Measurements from ENCODE around the gene AFF2. TPM values are rescaled to one million over a fixed set of nuclear protein-coding genes. Genes with fewer than 3 reads are reported as not detected.
"Not testable (repeated sequence)": the region's sequence is repeated elsewhere in the genome, so short reads cannot be mapped to it uniquely, and the experiment has no call there.

Gene AFF2
- total RNA-seq, 1 donor from 2014 or later, result under 0.01 TPM

DNA sequence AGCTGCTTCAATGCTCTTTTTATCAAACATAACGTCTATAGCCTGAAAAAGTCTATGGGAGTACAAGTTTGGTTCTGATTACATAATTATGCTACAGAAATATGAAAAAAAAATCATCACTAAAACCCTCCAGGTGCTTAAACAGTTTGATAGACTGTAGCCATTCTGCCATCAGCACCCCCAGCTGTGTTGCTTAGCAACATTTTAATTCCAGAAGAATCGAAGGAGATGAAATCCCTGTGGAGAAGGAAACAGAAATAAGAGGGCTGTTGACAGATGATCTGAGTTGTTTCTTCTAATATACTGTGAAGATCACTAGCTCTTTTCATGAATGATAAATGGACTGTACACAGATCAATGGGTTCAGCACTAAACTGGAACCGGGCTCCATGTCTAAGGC lies 402.8 kb downstream of the AFF2 start:
- no peak overlapping the region for H3K4me3 ChIP-seq (ENCODE audit: low read depth, low read length)
- TF ChIP-seq, protein P1, sequence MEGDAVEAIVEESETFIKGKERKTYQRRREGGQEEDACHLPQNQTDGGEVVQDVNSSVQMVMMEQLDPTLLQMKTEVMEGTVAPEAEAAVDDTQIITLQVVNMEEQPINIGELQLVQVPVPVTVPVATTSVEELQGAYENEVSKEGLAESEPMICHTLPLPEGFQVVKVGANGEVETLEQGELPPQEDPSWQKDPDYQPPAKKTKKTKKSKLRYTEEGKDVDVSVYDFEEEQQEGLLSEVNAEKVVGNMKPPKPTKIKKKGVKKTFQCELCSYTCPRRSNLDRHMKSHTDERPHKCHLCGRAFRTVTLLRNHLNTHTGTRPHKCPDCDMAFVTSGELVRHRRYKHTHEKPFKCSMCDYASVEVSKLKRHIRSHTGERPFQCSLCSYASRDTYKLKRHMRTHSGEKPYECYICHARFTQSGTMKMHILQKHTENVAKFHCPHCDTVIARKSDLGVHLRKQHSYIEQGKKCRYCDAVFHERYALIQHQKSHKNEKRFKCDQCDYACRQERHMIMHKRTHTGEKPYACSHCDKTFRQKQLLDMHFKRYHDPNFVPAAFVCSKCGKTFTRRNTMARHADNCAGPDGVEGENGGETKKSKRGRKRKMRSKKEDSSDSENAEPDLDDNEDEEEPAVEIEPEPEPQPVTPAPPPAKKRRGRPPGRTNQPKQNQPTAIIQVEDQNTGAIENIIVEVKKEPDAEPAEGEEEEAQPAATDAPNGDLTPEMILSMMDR (IDR thresholded peaks at IDR 0.05; ENCODE audit: insufficient read depth, low read length, severe bottlenecking), result no peak
- FAIRE-seq (no peak), DNase-seq (ENCODE audit: low read depth) (no peak)
- H3K36me3 ChIP-seq (ENCODE audit: control insufficient read depth, insufficient read depth, low read length), result no peaks in the 10 kb centered on the region
- H3K27me3 ChIP-seq (ENCODE audit: control insufficient read depth, insufficient read depth, low read length), result no peaks in the 10 kb centered on the region

DNA sequence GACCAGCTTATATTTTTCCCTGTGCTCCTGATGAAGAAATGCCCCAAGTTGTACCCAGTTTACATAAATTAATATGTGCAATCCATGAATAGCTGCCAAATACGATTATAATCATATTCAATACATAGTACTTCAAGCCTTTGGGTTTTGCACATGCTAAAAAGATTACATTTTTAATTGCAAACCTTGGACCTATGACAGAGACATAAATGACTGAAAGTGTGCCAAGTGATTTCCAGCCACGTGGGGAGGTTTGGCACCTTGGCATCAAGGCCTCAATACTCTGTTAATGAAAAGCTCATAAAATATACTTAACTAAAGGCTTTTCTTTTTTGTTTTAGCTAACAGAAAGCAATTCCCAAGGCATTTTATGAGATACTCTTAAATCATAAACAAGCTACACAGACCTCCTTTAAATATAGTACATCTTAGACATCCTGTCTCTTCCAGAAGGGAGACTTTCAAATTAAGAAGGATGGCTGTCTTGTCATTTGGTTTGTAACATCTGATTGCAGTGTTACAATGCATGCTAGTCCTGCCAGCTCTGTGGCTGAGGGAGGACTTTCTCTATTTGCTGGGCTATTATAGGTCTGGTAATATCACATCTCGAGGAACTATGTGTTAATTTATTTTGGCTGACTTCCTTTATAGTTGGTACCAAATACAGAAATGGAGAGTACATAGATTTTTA lies 404.1 kb downstream of the AFF2 start:
- no peaks in the 10 kb centered on the region for H3K36me3 ChIP-seq (ENCODE audit: control insufficient read depth, insufficient read depth, low read length)
- FAIRE-seq (no peak), DNase-seq (ENCODE audit: low read depth) (no peak)
- TF ChIP-seq, protein P1 (IDR thresholded peaks at IDR 0.05; ENCODE audit: insufficient read depth, low read length, severe bottlenecking), result no peak
- H3K27me3 ChIP-seq (ENCODE audit: control insufficient read depth, insufficient read depth, low read length), result no peaks in the 10 kb centered on the region
- H3K4me3 ChIP-seq (ENCODE audit: low read depth, low read length), result no peak overlapping the region

DNA sequence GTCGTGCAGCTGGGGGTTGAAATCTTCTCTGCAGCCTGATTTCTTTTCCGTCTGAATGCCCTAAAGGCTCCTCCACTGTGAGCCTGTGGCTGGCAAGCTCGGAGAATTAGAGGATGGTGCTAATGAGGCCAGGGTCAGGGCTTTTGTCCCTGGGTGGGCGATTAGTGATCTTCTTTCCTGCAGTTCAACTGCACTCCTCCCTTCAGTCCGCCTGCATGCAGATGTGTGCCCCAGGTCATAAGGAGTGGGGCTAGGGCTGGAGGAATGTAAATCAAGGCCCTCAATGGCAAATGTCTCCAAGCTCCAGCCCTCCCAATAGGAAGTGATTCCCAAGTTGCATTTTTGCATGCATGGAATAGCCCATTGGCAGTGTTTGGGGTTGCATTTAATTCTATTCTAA lies 405.0 kb downstream of the AFF2 start:
- TF ChIP-seq, protein P1 (IDR thresholded peaks at IDR 0.05; ENCODE audit: insufficient read depth, low read length, severe bottlenecking), result no peak
- H3K4me3 ChIP-seq (ENCODE audit: low read depth, low read length), result no peak overlapping the region
- H3K36me3 ChIP-seq (ENCODE audit: control insufficient read depth, insufficient read depth, low read length), result no peaks in the 10 kb centered on the region
- DNase-seq (ENCODE audit: low read depth) (no peak), FAIRE-seq (no peak)
- H3K27me3 ChIP-seq (ENCODE audit: control insufficient read depth, insufficient read depth, low read length), result no peaks in the 10 kb centered on the region

DNA sequence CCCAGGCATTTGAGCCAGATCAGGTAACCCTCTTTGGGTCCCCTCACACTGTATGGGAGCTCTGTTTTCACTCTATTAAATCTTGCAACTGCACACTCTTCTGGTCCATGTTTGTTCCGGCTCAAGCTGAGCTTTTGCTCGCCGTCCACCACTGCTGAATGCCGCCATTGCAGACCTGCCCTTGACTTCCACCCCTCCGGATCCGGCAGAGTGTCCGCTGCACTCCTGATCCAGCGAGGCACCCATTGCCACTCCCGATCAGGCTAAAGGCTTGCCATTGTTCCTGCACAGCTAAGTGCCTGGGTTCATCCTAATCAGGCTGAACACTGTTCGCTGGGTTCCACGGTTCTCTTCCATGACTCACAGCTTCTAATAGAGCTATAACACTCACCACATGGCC lies 406.2 kb downstream of the AFF2 start:
- H3K27me3 ChIP-seq (ENCODE audit: control insufficient read depth, insufficient read depth, low read length); DNase-seq (ENCODE audit: low read depth): not testable (repeated sequence)

DNA sequence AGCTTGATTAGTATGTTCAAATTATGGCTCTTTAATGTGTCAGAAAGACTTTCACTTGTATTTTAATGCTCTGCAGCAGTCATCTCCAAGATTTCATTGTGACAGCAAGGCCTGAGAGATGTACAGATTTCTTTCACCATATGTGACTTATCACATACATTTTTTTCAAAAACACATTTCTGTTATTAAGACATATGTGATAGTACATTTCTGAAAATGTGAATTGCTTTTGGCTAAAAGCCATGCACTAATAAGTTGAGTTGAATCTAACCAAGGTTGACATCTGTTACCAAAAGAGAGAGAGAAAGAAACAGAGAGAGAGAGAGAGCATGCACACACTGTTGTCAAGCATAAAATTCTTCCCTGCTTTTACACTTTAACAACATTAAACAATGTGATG lies 409.3 kb downstream of the AFF2 start:
- Histone ChIP-seq H3K27me3 (ENCODE audit: control insufficient read depth, insufficient read depth, low read length) (no peaks in the 10 kb centered on the region), H3K4me3 (ENCODE audit: low read depth, low read length) (no peak overlapping the region), H3K36me3 (ENCODE audit: control insufficient read depth, insufficient read depth, low read length) (no peaks in the 10 kb centered on the region)
- TF ChIP-seq, protein P1 (IDR thresholded peaks at IDR 0.05; ENCODE audit: insufficient read depth, low read length, severe bottlenecking), result no peak
- FAIRE-seq, result no peak
- no peak for DNase-seq (ENCODE audit: low read depth)

More for the DNA sequence above, 406.2 kb downstream of the AFF2 start:
- not testable (repeated sequence) for H3K36me3 ChIP-seq (ENCODE audit: control insufficient read depth, insufficient read depth, low read length); H3K4me3 ChIP-seq (ENCODE audit: low read depth, low read length); FAIRE-seq

DNA sequence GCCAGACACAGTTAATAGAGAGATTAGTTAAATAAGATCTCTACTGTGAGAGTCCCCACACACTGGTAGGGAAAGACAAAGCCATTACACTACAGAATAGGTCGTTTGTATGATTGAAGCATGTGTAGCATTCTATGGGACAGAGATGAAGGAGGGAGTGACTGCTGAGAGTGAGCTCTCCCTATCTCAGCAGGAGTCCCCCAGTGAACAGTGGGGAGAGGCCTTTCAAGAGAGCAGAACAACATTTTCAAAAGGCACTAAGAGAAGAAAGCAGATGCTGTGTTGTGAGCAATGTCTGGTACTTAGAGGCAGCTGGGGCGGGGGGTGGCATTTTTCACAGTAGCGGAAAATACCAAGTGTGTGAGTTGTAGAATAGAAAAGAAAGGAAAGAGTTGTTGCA lies 413.6 kb downstream of the AFF2 start:
- H3K36me3 ChIP-seq (ENCODE audit: control insufficient read depth, insufficient read depth, low read length), result no peaks in the 10 kb centered on the region
- no peak overlapping the region for H3K4me3 ChIP-seq (ENCODE audit: low read depth, low read length)
- no peak for FAIRE-seq
- no peaks in the 10 kb centered on the region for H3K27me3 ChIP-seq (ENCODE audit: control insufficient read depth, insufficient read depth, low read length)
- no peak for DNase-seq (ENCODE audit: low read depth)
- TF ChIP-seq, protein P1 (IDR thresholded peaks at IDR 0.05; ENCODE audit: insufficient read depth, low read length, severe bottlenecking), result no peak
